Transverse colon (tissue), 4 donors: ENCODE measurements around the gene AK3. TPM values are rescaled to one million over a fixed set of nuclear protein-coding genes. Genes with fewer than 3 reads are reported as not detected.

Source experiments
- DNase-seq: peaks from one replicate; pipeline ENCODE4 v3.0.0-alpha.2; 2019
- H3K27ac ChIP-seq, 4 donors: fragments of 200-600 bp; sonication (generic); 2 replicates each; pipeline ENCODE4 v1.5.1; 2016 to 2018; ENCODE audit warnings: inconsistent platforms in 4 of 4
- H3K27me3 ChIP-seq: fragments of 200-600 bp; sonication (generic); 2 replicates; pipeline ENCODE4 v1.5.1; 2017; ENCODE audit warnings: inconsistent platforms
- H3K36me3 ChIP-seq, 4 donors: fragments of 200-600 bp; sonication (generic); 2 replicates each; pipeline ENCODE4 v1.5.1; 2017 to 2019; ENCODE audit warnings: inconsistent platforms in 4 of 4
- H3K4me1 ChIP-seq, 4 donors: fragments of 200-600 bp; sonication (generic); 2 replicates each; pipeline ENCODE4 v1.5.1; 2017 to 2020; ENCODE audit warnings: inconsistent platforms in 4 of 4
- H3K4me3 ChIP-seq, 4 donors: fragments of 200-600 bp; sonication (generic); 1 replicate in 1 of 4; 2 replicates in 3 of 4; pipeline versions ENCODE4 v1.5.1 to v1.6.1; 2017 to 2019; ENCODE audit warnings: inconsistent platforms in 4 of 4
- H3K9me3 ChIP-seq, 2 donors: fragments of 200-600 bp; sonication (generic); 2 replicates each; pipeline ENCODE4 v1.5.1; 2017 to 2019; ENCODE audit warnings: inconsistent platforms in 2 of 2
- CTCF ChIP-seq, 5 experiments: fragments of 200-600 bp in 3 of 5; fragments of 450-650 bp in 2 of 5; sonication (generic) in 3 of 5; IDR thresholded peaks; 1 replicate in 2 of 5; 2 replicates in 3 of 5; pipeline ENCODE4 v1.5.1; 2016 to 2017; ENCODE audit warnings: antibody characterized with exemption in 5 of 5, inconsistent platforms in 3 of 5, mild to moderate bottlenecking in 2 of 5, moderate library complexity in 1 of 5
- EP300 ChIP-seq: sonication (generic); formaldehyde crosslinking; IDR thresholded peaks from one replicate; pipeline ENCODE4 v1.6.1; 2017; ENCODE audit warnings: antibody characterized with exemption, low read depth
- POLR2A ChIP-seq: fragments of 450-650 bp; IDR thresholded peaks from one replicate; pipeline ENCODE4 v1.6.1; 2016; ENCODE audit warnings: antibody characterized with exemption, mild to moderate bottlenecking, moderate library complexity
- POLR2AphosphoS5 ChIP-seq, 3 donors: sonication (generic); formaldehyde crosslinking; IDR thresholded peaks; one replicate each; pipeline ENCODE4 v1.6.1; 2016; ENCODE audit warnings: antibody characterized with exemption in 3 of 3
- WGBS, 2 donors: methylation state at CpG; one replicate each; pipeline ENCODE4 v1.1.5; 2018; ENCODE audit warnings: low coverage in 1 of 2; 5-methylcytosine and 5-hydroxymethylcytosine counted together
- in situ Hi-C, 4 donors: fragments of 200-750 bp; cut with MboI; loops; one replicate each; pipeline versions ENCODE4 v1.15.0 to v1.15.1; 2017; ENCODE audit warnings: low sequenced_read_pairs in 3 of 4, low pct_ligation_motif_present in 1 of 4, low pct_unique_long_range_greater_than_20kb in 1 of 4
- intact Hi-C: fragments of 100-400 bp; cut with DNase I; formaldehyde crosslinking; loops from one replicate; pipeline ENCODE4 v1.15.1; 2023; ENCODE audit warnings: low total_unique reads
- total RNA-seq, 4 donors: library from RNA; depleted of rRNA; stranded (reverse); fragments of >200 nt; gene quantifications; one replicate each; pipeline ENCODE4 v1.1.0, GENCODE V29; 2016

Gene AK3
- total RNA-seq, 4 donors from 2014 or later: 25.9 to 121 (median 82.3) TPM

- TF ChIP-seq EP300: no peak
- no peak for TF ChIP-seq POLR2A
- no peak for TF ChIP-seq POLR2AphosphoS5 (IDR thresholded peaks at IDR 0.05)
- no peak for TF ChIP-seq CTCF (IDR thresholded peaks at IDR 0.05)
- no peaks in the 10 kb centered on the region for H3K27me3 ChIP-seq
- no peaks in the 10 kb centered on the region for H3K4me1 ChIP-seq
- no peak for DNase-seq
- in situ Hi-C loops (no loop called here), intact Hi-C loops (no loop called here)
- H3K27ac ChIP-seq: no peak overlapping the region
- peaks cover 0 to 61% (median 13%) of the 10 kb centered on the region in 4 donors for H3K36me3 ChIP-seq
- WGBS, 2 donors: 75 to 76% methylated on average over 2 of the region's 2 CpGs
- H3K4me3 ChIP-seq: no peak overlapping the region
- no peaks in the 10 kb centered on the region for H3K9me3 ChIP-seq
Observed at GRCh38 chr9:4700932-4701331, 40.1 kb downstream of the AK3 start.

GRCh38 chr9:4700091-4700490 is 40.9 kb downstream of the AK3 start:
- TF ChIP-seq CTCF (IDR thresholded peaks at IDR 0.05): no peak
- no peak for TF ChIP-seq EP300
- TF ChIP-seq POLR2A: no peak
- no peak for TF ChIP-seq POLR2AphosphoS5 (IDR thresholded peaks at IDR 0.05)
- Histone ChIP-seq H3K9me3 (no peaks in the 10 kb centered on the region), H3K27ac (no peak overlapping the region), H3K4me3 (no peak overlapping the region), H3K36me3 (peaks cover 0 to 53% (median 13%) of the 10 kb centered on the region in 4 donors), H3K4me1 (no peaks in the 10 kb centered on the region), H3K27me3 (no peaks in the 10 kb centered on the region)
- no peak for DNase-seq
- 81 to 90% methylated on average over 3 of the region's 3 CpGs for WGBS, 2 donors
- in situ Hi-C loops (no loop called here), intact Hi-C loops (no loop called here)

GRCh38 chr9:4691795-4692194 is 49.2 kb downstream of the AK3 start:
- no peak overlapping the region for H3K4me3 ChIP-seq
- no peak overlapping the region for H3K27ac ChIP-seq
- peaks cover 0 to 16% (median 2%) of the 10 kb centered on the region in 4 donors for H3K36me3 ChIP-seq
- 79 to 82% methylated on average over 3 of the region's 3 CpGs for WGBS, 2 donors
- TF ChIP-seq POLR2A (no peak), CTCF (IDR thresholded peaks at IDR 0.05) (no peak)
- no peaks in the 10 kb centered on the region for H3K27me3 ChIP-seq
- DNase-seq: no peak
- H3K9me3 ChIP-seq: no peaks in the 10 kb centered on the region
- in situ Hi-C loops (loop anchor here in 1 of 4 donors (25.0 kb wide), 1 partner anchor 1321 kb away; the partner anchor contains the start of gene RANBP6), intact Hi-C loops (no loop called here)
- peaks cover 0 to 6% (median 0%) of the 10 kb centered on the region in 4 donors for H3K4me1 ChIP-seq

GRCh38 chr9:4690144-4690543 is 50.9 kb downstream of the AK3 start:
- H3K36me3 ChIP-seq: peaks cover 0 to 27% (median 2%) of the 10 kb centered on the region in 4 donors
- H3K4me1 ChIP-seq: peaks cover 0 to 9% (median 0%) of the 10 kb centered on the region in 4 donors
- WGBS, 2 donors: 81 to 100% methylated on average over 2 to 4 of the region's 4 CpGs
- DNase-seq: no peak
- H3K27me3 ChIP-seq: no peaks in the 10 kb centered on the region
- in situ Hi-C loops: loop anchor here in 1 of 4 donors (25.0 kb wide), 1 partner anchor 1322 kb away; the partner anchor contains the start of gene RANBP6
- H3K27ac ChIP-seq: no peak overlapping the region
- intact Hi-C loops: no loop called here
- no peaks in the 10 kb centered on the region for H3K9me3 ChIP-seq
- H3K4me3 ChIP-seq: no peak overlapping the region
- no peak for TF ChIP-seq POLR2A
- no peak for TF ChIP-seq POLR2AphosphoS5 (IDR thresholded peaks at IDR 0.05)
- TF ChIP-seq EP300: no peak
- TF ChIP-seq CTCF (IDR thresholded peaks at IDR 0.05): no peak
